GM20000 (cell line): ENCODE data around the gene FBXL17.

ENCODE experiments used
- DNase-seq: peaks from one replicate; pipeline ENCODE4 v3.0.0; 2012; ENCODE audit warnings: low spot score
- TF ChIP-seq, protein P1 (sequence below): IDR thresholded peaks from 2 replicates; pipeline ENCODE4 v1.5.1; 2012; ENCODE audit warnings: mild to moderate bottlenecking, control low read depth; ENCODE audit errors: extremely low read depth, missing control alignments

Gene FBXL17

DNA sequence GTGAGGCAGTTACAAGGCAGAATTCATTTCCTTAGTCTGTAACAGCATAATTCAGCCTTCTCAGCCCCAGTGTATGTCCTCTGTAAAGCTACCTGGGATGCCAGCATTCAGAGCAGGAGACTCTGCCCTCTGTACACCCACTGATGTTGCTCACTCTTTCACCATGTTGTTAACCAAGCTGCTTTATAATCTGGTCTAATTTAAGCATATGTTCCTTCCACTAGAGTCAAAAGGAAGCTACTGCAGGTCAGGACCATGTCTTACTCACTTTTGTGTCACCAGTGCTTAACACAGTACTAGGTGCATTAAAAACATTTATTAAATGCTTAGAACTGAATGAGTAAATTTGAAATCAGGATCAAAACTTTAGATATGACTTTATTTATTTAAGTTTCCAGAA, 185.6 kb downstream of the FBXL17 start:
- TF ChIP-seq, protein P1, sequence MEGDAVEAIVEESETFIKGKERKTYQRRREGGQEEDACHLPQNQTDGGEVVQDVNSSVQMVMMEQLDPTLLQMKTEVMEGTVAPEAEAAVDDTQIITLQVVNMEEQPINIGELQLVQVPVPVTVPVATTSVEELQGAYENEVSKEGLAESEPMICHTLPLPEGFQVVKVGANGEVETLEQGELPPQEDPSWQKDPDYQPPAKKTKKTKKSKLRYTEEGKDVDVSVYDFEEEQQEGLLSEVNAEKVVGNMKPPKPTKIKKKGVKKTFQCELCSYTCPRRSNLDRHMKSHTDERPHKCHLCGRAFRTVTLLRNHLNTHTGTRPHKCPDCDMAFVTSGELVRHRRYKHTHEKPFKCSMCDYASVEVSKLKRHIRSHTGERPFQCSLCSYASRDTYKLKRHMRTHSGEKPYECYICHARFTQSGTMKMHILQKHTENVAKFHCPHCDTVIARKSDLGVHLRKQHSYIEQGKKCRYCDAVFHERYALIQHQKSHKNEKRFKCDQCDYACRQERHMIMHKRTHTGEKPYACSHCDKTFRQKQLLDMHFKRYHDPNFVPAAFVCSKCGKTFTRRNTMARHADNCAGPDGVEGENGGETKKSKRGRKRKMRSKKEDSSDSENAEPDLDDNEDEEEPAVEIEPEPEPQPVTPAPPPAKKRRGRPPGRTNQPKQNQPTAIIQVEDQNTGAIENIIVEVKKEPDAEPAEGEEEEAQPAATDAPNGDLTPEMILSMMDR: no peak
- DNase-seq: no peak

DNA sequence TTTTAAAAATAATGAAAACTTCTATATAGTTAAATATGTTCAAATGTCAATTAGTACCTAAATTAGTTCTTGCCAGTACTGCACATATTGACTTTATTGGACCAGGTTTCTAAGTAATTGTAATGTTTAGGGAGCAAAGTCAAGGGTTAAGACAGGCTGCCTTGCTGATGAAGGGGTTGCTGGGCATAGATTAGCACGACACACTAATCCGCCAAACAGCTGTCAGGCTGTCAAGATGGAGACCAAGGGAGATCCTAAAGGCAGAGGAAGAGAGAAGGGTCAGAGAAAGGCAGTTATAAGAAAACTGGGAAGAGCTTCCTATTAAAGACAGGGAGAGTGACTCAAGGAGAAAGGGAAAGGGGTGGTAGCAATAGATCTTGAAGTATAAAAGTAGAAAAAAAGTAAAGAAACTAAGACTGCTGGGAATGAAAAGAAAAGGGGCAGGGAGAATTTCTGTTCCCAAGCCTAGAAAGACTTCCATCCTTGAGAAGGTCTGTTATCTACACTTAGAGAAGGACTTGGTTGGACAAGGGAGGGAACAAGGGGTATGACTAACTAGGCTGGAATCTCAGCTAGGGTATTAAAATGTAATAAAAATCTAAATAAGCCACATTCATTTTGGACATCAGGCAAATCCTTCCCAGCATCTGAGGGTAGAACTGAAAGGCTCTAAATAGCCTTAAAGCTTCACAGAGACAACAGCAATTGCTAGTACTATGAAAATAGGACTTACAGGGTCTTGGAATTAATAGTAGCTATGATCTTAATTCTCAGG, 188.7 kb downstream of the FBXL17 start:
- TF ChIP-seq, protein P1: no peak
- no peak for DNase-seq

DNA sequence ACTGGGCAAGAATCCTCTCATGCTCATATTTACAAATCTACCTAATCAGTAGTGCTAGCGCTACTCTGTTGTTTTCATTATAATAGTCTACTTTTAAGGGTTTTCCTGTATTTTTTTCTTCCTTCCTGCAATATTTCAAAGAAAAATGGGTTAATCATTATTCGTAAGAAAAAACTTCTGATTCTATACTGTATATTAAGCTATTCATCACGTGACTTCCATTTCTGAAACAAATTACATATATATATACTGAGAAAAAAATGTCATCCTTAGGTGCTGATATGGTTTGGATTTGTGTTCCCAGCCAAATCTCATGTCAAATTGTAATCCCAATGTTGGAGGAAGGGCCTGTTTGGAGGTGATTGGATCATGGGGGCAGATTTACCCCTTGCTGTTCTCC, 197.0 kb downstream of the FBXL17 start:
- TF ChIP-seq, protein P1: no peak
- no peak for DNase-seq

DNA sequence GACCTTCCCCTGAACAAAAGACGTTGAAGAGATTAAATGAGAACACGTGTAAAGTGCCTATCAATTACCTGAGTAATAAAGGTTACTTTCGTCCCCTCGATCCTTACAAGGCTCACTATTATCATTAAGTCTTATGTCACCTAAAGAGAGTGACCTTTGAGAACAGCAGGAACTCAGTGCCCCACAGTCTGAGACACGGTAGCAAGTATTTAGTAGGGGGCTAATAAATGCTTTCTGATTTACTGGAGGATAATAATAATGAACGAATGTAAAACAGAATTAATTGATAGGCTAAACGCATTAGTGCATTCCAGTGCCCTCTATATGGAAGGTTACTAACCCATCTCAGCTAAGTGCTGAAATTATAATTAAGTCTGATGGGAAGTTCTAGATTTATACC, 199.9 kb downstream of the FBXL17 start:
- DNase-seq: no peak
- TF ChIP-seq, protein P1: no peak

DNA sequence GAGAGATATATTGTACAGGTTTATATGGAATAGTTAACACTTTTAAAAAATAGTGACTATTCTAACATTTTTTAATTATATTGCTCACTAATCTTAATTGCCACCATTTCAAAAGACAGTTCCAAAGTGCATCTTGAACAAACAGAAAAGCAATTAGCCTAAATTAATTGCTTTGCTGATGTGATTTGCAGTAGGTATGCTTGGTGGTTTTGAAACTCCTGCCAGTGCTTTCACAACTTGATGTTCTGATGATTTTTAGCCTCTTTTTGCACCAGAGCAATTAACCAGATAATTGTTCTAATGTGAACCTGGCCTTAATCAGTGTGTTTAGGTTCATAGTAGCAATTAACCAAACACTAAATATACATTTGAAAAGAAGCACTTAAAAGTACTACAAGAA, 207.6 kb downstream of the FBXL17 start:
- no peak for DNase-seq

DNA sequence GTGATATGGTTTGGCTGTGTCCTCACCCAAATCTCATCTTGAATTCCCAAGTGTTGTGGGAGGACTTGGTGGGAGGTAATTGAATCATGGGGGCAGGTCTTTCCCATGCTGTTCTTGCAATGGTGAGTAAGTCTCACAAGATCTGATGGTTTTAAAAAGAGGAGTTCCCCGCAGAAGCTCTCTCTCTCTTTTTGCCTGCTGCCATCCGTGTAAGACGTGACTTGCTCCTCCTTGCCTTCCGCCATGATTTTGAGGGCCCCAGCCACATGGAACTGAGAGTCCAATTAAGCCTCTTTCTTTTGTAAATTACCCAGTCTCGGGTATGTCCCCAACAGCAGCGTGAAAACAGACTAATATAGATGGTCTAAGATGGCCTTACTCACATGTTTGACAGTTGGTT, 210.1 kb downstream of the FBXL17 start:
- TF ChIP-seq, protein P1: no peak
- no peak for DNase-seq

More for the DNA sequence above, 207.6 kb downstream of the FBXL17 start:
- TF ChIP-seq, protein P1: no peak

DNA sequence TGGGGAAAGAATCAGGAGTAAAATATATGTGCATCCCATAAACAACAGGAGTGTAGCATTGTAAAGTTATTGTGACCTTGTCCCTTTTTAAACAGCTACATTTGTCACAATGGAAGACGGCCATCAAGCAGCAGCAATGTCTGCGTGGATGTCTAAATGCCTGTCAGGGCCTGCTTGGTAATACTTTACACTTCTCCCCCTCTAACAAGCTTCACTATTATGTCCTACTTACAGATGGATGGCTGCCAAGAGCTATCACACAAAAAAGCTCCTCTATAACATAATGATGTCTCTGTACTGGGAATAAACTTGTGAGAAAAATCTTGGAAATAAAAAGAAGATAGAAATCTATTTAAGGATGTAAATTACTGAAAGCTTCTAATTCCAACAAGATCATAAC, 213.0 kb downstream of the FBXL17 start:
- no peak for DNase-seq
- TF ChIP-seq, protein P1: no peak
